Upper lobe of right lung (tissue), 1 donor: ENCODE measurements around the gene GNAZ. TPM values are rescaled to one million over a fixed set of nuclear protein-coding genes. Genes with fewer than 3 reads are reported as not detected.

ENCODE experiments used
- ATAC-seq: fragments of 200-7000 bp; cut with Tn5 transposase; one replicate; pipeline ENCODE4 v1.9.1; 2020; ENCODE audit warnings: mild to moderate bottlenecking, moderate library complexity
- DNase-seq: peaks from one replicate; pipeline ENCODE4 v3.0.0-alpha.2; 2020
- H3K27ac ChIP-seq: fragments of 200-600 bp; one replicate; pipeline ENCODE4 v1.8.0; 2022
- H3K27me3 ChIP-seq: fragments of 200-600 bp; one replicate; pipeline ENCODE4 v1.8.0; 2022; ENCODE audit warnings: mild to moderate bottlenecking
- H3K36me3 ChIP-seq: fragments of 200-600 bp; one replicate; pipeline ENCODE4 v1.8.0; 2022
- H3K4me1 ChIP-seq: fragments of 200-600 bp; one replicate; pipeline ENCODE4 v1.8.0; 2022
- H3K4me3 ChIP-seq: fragments of 200-600 bp; one replicate; pipeline ENCODE4 v1.8.0; 2022; ENCODE audit warnings: mild to moderate bottlenecking
- H3K9me3 ChIP-seq: fragments of 200-600 bp; one replicate; pipeline ENCODE4 v1.8.0; 2022
- CTCF ChIP-seq: fragments of 200-600 bp; IDR thresholded peaks from one replicate; pipeline ENCODE4 v1.8.0; 2022; ENCODE audit warnings: antibody characterized with exemption
- intact Hi-C: fragments of 100-400 bp; cut with DNase I; formaldehyde crosslinking; loops from one replicate; pipeline ENCODE4 v1.11.0; 2022
- total RNA-seq: library from RNA; stranded (reverse); fragmentation: NEBNext Ultra II Directional; extraction: Animal tissue kit (Norgen Biotek cat#: 25700); gene quantifications from one replicate; pipeline ENCODE4 v1.2.1, GENCODE V29; 2021
- donor health status: DM: no; HTN: yes; CAD: no; lungs with severe emphysema.

The GNAZ gene
- total RNA-seq, 1 donor from 2014 or later: 3.0 TPM

GRCh38 chr22:23099531-23099804 is 29.1 kb downstream of the GNAZ start:
- H3K36me3 ChIP-seq: no peaks in the 10 kb centered on the region
- no peak overlapping the region for H3K27ac ChIP-seq
- intact Hi-C loops: no loop called here
- ATAC-seq (no peak), DNase-seq (no peak)
- no peak overlapping the region for H3K4me3 ChIP-seq
- no peak for TF ChIP-seq CTCF
- no peaks in the 10 kb centered on the region for H3K9me3 ChIP-seq
- peaks cover 7% of the 10 kb centered on the region for H3K4me1 ChIP-seq
- H3K27me3 ChIP-seq: no peaks in the 10 kb centered on the region

- H3K27me3 ChIP-seq: no peaks in the 10 kb centered on the region
- ATAC-seq (no peak), DNase-seq (no peak)
- H3K9me3 ChIP-seq: no peaks in the 10 kb centered on the region
- no peak for TF ChIP-seq CTCF
- no peak overlapping the region for H3K27ac ChIP-seq
- no peak overlapping the region for H3K4me3 ChIP-seq
- no peaks in the 10 kb centered on the region for H3K36me3 ChIP-seq
- intact Hi-C loops: no loop called here
- peaks cover 7% of the 10 kb centered on the region for H3K4me1 ChIP-seq
Measured at GRCh38 chr22:23100124-23100801, 29.9 kb downstream of the GNAZ start.

- Histone ChIP-seq H3K36me3 (no peaks in the 10 kb centered on the region), H3K9me3 (no peaks in the 10 kb centered on the region), H3K4me3 (no peak overlapping the region), H3K27ac (no peak overlapping the region), H3K27me3 (no peaks in the 10 kb centered on the region), H3K4me1 (peaks cover 7% of the 10 kb centered on the region)
- ATAC-seq (no peak), DNase-seq (no peak)
- no peak for TF ChIP-seq CTCF
- intact Hi-C loops: no loop called here
Measured at GRCh38 chr22:23101524-23101923, 31.2 kb downstream of the GNAZ start.

- TF ChIP-seq CTCF: no peak
- H3K9me3 ChIP-seq: no peaks in the 10 kb centered on the region
- H3K4me1 ChIP-seq: peaks cover 7% of the 10 kb centered on the region
- H3K27ac ChIP-seq: no peak overlapping the region
- no peaks in the 10 kb centered on the region for H3K27me3 ChIP-seq
- ATAC-seq: no peak
- no peak for DNase-seq
- H3K4me3 ChIP-seq: no peak overlapping the region
- intact Hi-C loops: no loop called here
- H3K36me3 ChIP-seq: no peaks in the 10 kb centered on the region
Measured at GRCh38 chr22:23102002-23102655, 31.8 kb downstream of the GNAZ start.

DNA sequence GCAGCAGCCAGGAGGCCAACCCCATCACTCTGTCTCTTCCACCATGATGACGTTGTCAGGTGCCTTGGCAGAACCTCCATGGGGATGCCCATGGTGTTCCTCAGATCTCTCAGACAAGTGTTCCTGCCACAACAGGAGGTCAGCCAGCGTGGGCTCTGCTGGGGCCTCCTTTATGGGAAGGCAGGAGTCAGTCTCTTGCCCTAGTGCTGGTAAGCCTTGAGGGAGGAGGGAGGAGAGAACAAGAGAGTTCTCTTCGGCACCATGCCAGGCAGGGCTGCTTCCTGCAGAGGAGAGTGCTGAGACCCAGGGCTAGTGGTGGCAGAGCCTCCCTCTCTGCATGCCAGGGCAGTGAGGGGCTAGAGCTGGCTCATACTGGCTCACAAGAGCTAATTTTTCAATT is 32.5 kb downstream of the GNAZ start:
- DNase-seq: no peak
- Histone ChIP-seq H3K27me3 (no peaks in the 10 kb centered on the region), H3K9me3 (no peaks in the 10 kb centered on the region), H3K27ac (no peak overlapping the region), H3K36me3 (no peaks in the 10 kb centered on the region), H3K4me3 (no peak overlapping the region), H3K4me1 (peaks cover 7% of the 10 kb centered on the region)
- no peak for ATAC-seq
- TF ChIP-seq CTCF: no peak
- intact Hi-C loops: no loop called here
